Measurements from ENCODE around the gene SESN3. TPM values are rescaled to one million over a fixed set of nuclear protein-coding genes. Genes with fewer than 3 reads are reported as not detected.
"Not testable (repeated sequence)": the region's sequence is repeated elsewhere in the genome, so short reads cannot be mapped to it uniquely, and the experiment has no call there.

Gene SESN3
- total RNA-seq, 1 donor from 2014 or later, result 6.0 TPM

GRCh38 chr11:95229993-95230809, 801 bp downstream of the SESN3 start:
- DNase-seq (ENCODE audit: missing footprints) (no peak), ATAC-seq (no peak)
- intact Hi-C loops (cut with DNase I), result loop anchor here (5.0 kb wide), 4 partner anchors 78 to 477 kb away; partner anchors contain the start of gene SRSF8

GRCh38 chr11:95229199-95229992, 1.6 kb downstream of the SESN3 start:
- no peak for DNase-seq (ENCODE audit: missing footprints)
- intact Hi-C loops (cut with DNase I), result no loop called here
- ATAC-seq, result no peak

DNA sequence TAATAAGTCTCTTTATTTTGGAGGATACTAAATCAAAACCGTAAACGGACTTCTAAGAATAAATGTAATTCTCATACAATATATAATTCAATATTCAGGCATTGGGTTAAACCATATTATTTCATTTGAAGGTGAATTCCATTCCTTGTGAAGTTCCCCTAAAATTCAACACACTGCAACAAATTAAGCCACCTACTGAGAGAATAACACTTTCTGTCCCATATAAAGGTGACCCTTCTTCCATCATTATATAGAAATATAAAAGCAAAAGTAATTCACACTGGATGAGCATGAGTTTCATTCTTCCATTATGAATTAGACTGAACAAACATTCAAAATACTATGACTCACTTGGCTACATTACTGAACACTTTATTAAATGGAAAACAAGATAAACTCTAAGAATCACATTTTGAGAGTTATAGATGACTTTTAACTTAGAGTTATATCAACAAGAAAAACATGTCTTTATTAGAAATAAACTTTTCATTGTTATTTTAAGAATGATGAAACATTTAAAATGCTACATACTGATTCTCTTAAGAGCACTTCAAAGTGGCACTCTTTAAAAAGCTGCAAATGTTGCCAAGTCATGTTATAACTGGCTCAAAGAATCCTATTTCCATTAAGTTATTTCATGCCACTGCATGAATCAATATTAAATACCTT, 2.8 kb downstream of the SESN3 start:
- ATAC-seq, result no peak
- intact Hi-C loops (cut with DNase I), result no loop called here

GRCh38 chr11:95227060-95227459, 3.9 kb downstream of the SESN3 start:
- ATAC-seq; DNase-seq (ENCODE audit: missing footprints); intact Hi-C loops (cut with DNase I): not testable (repeated sequence)

More for the DNA sequence above, 2.8 kb downstream of the SESN3 start:
- no peak for DNase-seq (ENCODE audit: missing footprints)

GRCh38 chr11:95222817-95223216, 8.2 kb downstream of the SESN3 start:
- ATAC-seq (no peak), DNase-seq (ENCODE audit: missing footprints) (no peak)
- intact Hi-C loops (cut with DNase I), result no loop called here

DNA sequence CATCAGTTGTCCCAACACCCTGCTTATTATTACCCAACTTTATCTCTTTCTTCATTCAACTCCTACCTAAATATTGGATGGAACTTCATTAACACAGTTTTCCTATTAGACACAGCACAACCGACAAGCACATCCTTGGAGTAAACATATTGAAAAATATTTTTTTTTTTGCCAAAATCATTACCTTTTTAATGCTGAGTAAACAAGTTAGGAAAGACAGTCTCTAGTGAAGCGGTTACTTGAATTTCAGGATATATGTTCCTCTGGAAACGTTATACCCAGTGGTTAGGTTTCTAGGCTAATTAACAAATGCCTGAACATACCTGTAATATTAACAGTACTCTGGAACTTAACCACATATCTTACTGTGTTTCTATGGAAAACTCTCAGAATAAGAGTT, 11.4 kb downstream of the SESN3 start:
- intact Hi-C loops (cut with DNase I), result no loop called here
- DNase-seq (ENCODE audit: missing footprints) (no peak), ATAC-seq (no peak)

- no peak for DNase-seq (ENCODE audit: missing footprints)
- ATAC-seq, result no peak
- intact Hi-C loops (cut with DNase I), result no loop called here
Measured at GRCh38 chr11:95218149-95218548, 12.9 kb downstream of the SESN3 start.

DNA sequence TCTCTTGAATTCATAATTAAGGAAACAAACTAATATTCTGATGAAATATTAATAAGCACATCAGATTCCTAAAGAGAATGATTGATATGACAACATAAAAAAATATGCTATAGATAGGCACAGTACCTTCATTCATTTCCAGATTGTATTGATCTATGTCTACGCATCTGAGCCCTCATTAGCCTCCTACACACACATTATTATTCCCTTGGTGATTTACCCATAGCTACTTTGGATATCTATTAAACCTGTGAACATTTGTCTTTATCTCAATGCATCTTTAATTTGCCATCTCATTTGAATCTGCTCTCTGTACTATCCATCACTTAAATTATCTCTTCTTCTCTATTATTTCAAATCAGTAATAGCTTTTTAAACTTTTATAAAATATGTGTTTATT, 18.4 kb downstream of the SESN3 start:
- intact Hi-C loops (cut with DNase I), result no loop called here
- DNase-seq (ENCODE audit: missing footprints) (no peak), ATAC-seq (no peak)

DNA sequence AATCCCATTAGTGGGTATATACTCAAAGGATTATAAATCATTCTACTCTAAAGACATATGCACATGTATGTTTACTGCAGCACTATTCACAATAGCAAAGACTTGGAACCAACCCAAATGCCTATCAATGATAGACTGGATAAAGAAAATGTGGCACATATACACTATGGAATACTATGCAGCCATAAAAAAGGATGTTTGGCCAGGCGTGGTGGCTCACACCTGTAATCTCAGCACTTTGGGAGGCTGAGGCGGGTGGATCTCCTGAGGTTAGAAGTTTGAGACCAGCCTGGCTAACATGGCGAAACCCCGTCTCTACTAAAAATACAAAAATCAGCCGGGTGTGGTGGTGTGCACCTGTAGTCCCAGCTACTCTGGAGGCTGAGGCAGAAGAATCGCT, 21.5 kb downstream of the SESN3 start:
- intact Hi-C loops (cut with DNase I); ATAC-seq; DNase-seq (ENCODE audit: missing footprints): not testable (repeated sequence)

DNA sequence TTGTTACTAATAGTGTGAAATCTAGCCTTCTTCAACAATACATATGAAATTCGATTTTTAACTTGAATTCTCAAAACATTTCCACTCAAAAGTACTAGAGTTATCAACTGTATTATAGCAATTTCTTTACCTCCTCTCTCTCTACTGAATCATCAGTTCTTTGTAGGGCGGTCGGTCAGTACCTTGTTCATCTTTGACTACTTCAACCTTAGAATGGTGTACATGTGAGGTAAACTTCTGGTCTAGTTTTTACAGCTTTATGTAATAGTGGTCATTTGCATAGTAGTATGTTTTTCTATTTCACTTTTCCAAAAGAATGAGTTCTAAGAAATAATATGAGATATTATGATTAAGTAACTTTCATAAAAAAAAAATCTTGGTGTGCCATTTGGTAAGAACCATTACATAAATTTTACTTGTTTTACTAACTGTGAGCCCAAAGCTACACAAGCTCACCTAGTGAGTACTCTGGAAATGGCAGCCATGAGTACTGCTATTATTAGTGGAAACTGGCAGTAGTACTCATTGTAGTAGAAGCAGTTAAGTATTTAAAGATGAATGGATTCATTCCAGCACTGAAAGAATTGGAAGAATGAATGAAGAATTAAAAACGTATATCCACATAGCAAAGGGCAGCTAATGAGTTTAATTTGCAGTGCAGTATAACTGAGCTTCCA, 30.1 kb downstream of the SESN3 start:
- intact Hi-C loops (cut with DNase I), result no loop called here
- ATAC-seq (no peak), DNase-seq (ENCODE audit: missing footprints) (no peak)

- intact Hi-C loops (cut with DNase I), result no loop called here
- no peak for DNase-seq (ENCODE audit: missing footprints)
- no peak for ATAC-seq
Measured at GRCh38 chr11:95195831-95196230, 35.2 kb downstream of the SESN3 start.

GRCh38 chr11:95193541-95193940, 37.5 kb downstream of the SESN3 start:
- DNase-seq (ENCODE audit: missing footprints) (no peak), ATAC-seq (no peak)
- intact Hi-C loops (cut with DNase I), result no loop called here

DNA sequence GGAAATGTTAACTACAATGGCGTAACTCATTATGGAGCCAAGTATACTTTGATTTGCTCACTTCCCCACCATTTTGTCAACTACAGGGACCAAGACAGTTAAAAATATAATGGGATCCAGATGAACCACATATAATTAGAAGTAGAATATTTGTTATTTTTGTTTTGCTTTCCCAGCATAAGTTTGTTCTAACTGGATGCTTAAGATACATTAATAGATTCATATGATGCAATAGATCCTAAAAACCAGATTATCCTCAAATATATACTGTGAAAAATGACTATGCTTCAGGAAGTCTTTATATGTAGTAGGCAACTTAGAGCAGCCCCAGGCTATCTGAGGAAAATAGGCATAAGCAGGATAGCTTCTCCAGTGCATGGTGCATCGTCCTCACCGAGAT, 38.3 kb downstream of the SESN3 start:
- intact Hi-C loops (cut with DNase I), result no loop called here
- ATAC-seq (no peak), DNase-seq (ENCODE audit: missing footprints) (no peak)

DNA sequence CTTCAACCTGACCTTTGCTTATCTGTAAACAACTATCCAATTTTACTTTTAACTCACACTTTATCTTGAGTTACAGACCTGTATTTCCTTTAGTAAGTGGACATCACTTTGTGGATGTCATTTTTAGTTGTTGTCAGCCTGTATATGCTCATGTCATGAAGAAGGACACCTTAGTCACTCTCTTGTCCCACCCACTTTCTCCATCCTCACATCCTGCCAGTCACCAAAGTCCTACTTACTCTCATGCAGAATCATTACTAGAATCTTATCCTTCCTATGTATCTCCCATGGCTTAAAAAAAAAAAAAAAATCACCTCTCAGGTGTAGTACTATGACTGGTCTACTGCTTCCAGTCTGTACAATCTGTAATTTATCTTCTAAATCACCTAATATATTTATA, 43.3 kb downstream of the SESN3 start:
- intact Hi-C loops (cut with DNase I), result no loop called here
- no peak for DNase-seq (ENCODE audit: missing footprints)
- ATAC-seq, result no peak

GRCh38 chr11:95182397-95182796, 48.6 kb downstream of the SESN3 start:
- intact Hi-C loops (cut with DNase I), result no loop called here
- no peak for DNase-seq (ENCODE audit: missing footprints)
- ATAC-seq, result no peak

DNA sequence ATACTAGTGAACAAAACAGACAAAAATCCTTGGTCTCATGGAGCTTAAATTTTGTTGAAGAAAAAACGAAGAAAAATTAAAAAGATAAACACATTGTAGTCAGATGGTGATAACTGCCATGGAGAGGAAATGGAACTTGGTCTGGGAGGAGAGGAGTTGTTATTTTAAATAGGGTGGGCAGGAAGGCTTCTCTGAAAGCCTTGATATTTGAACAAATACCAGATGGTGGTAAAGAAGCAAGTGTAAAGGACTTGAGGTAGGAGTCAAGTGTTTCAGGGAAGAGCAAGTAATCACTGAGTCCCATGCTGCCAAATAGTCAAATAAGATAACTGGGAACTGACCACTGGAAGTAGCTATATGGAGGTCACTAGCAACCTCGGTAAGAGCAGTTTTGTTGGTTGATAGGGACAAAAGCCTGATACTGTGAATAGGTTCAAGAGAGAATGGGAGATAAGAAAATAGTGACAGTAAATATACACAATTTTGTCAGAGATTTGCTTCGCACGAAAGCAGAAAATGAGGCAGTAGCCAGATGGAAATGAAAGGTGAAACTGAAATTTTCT, 55.1 kb downstream of the SESN3 start:
- ATAC-seq (no peak), DNase-seq (ENCODE audit: missing footprints) (no peak)
- intact Hi-C loops (cut with DNase I), result no loop called here

DNA sequence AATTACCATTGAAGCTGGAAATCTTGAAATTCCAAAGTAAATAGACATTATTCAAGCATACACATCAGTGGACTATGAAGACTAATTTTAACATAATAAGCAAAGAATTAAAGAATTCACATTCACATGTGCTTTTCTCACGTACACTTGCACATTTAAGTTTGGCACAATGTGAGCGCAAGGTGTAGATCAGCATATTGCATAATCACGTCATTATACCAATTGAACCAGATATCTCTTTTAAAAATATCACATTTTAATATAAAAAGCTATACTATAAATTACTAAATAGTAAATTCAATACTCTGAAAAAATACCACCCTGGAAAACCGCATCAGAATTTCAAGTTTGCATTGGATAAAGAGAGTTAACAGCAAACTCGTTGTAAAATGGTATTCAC, 60.7 kb downstream of the SESN3 start:
- DNase-seq (ENCODE audit: missing footprints) (no peak), ATAC-seq (no peak)
- intact Hi-C loops (cut with DNase I), result no loop called here

DNA sequence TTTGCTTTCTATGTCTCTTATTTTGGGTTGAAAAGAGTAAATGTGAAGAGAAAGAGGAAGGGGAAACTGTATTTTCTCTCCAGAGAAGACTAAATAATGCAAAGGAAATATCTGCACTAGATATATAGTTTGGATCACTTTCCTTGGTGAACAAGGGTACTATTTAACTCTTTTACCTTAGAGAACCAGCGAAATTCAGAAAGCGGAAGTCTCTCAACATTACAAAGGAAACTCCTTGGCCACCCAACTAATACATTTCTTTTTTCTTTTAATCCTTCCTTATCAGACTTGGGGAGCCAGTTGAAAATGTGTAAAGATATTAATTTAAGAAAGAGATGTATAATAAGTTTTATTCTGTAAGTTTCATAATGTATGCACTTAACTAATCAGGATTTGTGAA, 64.2 kb downstream of the SESN3 start:
- DNase-seq (ENCODE audit: missing footprints), result no peak
- no peak for ATAC-seq
- intact Hi-C loops (cut with DNase I), result no loop called here

GRCh38 chr11:95165638-95166037, 65.4 kb downstream of the SESN3 start:
- intact Hi-C loops (cut with DNase I), result no loop called here
- DNase-seq (ENCODE audit: missing footprints) (no peak), ATAC-seq (no peak)
